Stimulated activated memory B cell treated with anti-CD40 and anti-IgM and Interleukin-4, amounts not matched to agents 10 μg/mL and 1 μg/mL and 100 μg/mL, for 72 hours (primary cell): Measurements from ENCODE around the gene URB1.
"Not testable (repeated sequence)": the region's sequence is repeated elsewhere in the genome, so short reads cannot be mapped to it uniquely, and the experiment has no call there.

Experiments
- ATAC-seq: fragments of 150-1000 bp; cut with Tn5 transposase; 2 replicates; pipeline ENCODE4 v1.10.0; 2021
- H3K27ac Mint-ChIP-seq: one replicate; pipeline ENCODE4 v1.8.0; 2022; ENCODE audit warnings: mild to moderate bottlenecking, mixed read lengths
- H3K27me3 Mint-ChIP-seq: one replicate; pipeline ENCODE4 v1.8.0; 2022; ENCODE audit warnings: mixed read lengths
- H3K36me3 Mint-ChIP-seq: one replicate; pipeline ENCODE4 v1.8.0; 2022; ENCODE audit warnings: mixed read lengths
- H3K4me1 Mint-ChIP-seq: one replicate; pipeline ENCODE4 v1.8.0; 2022; ENCODE audit warnings: mixed read lengths
- H3K4me3 Mint-ChIP-seq: one replicate; pipeline ENCODE4 v1.8.0; 2022; ENCODE audit warnings: mild to moderate bottlenecking, moderate library complexity, mixed read lengths
- H3K9me3 Mint-ChIP-seq: one replicate; pipeline ENCODE4 v1.8.0; 2022; ENCODE audit warnings: mixed read lengths

Gene URB1

DNA sequence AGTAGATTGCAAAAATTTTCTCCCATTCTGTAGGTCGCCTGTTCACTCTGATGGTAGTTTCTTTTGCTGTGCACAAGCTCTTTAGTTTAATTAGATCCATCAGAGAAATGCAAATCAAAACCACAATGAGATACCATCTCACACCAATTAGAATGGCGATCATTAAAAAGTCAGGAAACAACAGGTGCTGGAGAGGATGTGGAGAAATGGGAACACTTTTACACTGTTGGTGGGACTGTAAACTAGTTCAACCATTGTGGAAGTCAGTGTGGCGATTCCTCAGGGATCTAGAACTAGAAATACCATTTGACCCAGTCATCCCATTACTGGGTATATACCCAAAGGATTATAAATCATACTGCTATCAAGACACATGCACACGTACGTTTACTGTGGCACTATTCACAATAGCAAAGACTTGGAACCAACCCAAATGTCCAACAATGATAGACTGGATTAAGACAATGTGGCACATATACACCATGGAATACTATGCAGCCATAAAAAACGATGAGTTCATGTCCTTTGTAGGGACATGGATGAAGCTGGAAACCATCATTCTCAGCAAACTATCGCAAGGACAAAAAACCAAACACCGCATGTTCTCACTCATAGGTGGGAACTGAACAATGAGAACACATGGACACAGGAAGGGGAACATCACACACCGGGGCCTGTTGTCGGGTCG lies 2.1 kb downstream of the URB1 start:
- H3K4me3 Mint-ChIP-seq, H3K27me3 Mint-ChIP-seq, ATAC-seq, H3K27ac Mint-ChIP-seq, H3K9me3 Mint-ChIP-seq: not testable (repeated sequence)
- H3K36me3 Mint-ChIP-seq, result peaks cover 31% of the 10 kb centered on the region
- H3K4me1 Mint-ChIP-seq, result peaks cover 57% of the 10 kb centered on the region

DNA sequence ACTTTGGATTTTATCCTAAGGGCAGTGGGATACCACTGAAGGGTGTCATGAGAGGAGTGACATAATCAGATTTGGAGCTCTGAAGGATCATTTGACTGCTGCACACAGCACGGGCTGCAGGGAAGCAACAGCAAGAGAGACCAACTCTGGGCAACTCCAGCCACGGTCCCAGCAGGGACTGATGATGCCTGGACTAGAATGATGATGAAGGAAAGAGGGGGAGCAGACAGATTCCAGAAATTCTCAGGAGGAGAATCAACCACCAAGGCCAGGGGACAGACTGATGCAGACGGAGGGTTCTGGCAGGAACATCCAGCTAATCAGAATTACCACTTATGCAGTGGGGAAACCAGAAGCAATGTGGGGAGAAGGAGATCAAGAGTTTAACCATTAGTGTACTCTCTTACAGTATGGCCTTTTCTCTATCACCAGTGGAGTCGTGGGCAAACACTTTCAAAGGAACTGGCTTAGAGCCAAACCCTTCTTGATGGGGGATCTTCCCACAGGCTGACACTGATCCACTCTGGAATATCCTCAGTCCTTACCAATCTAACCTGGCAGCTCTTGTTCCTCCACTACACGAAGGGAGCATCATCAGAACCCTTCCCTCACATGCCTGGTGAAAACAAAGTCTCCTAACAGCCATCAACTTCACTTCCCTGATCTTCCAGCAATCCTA lies 3.3 kb downstream of the URB1 start:
- ATAC-seq, result no peak
- Mint-ChIP-seq H3K4me3 (no peak overlapping the region), H3K9me3 (no peaks in the 10 kb centered on the region)

DNA sequence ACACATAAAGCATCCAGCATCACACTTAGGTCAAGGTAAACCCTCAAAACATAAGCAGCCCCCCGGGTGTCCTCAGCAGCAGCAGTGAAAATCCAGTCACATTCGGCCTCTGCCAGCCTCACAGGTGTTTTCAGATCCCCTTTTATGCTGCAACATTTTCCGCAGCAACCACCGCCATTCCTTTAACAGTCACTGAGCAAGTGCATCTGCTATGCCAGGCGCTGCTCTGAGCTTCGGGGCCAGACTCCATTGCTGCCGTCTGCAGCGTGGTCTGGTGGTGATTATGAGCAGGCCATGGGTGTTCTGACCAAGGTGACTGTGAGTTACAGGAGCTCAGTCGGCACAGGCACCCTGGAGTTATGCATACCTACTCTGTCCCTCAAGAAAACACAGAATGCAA lies 4.5 kb downstream of the URB1 start:
- Mint-ChIP-seq H3K4me3 (no peak overlapping the region), H3K4me1 (peaks cover 54% of the 10 kb centered on the region)
- no peak for ATAC-seq

More for the DNA sequence above, 3.3 kb downstream of the URB1 start:
- H3K27me3 Mint-ChIP-seq, result no peaks in the 10 kb centered on the region
- peaks cover 62% of the 10 kb centered on the region for H3K4me1 Mint-ChIP-seq
- H3K27ac Mint-ChIP-seq, result no peak overlapping the region
- peaks cover 43% of the 10 kb centered on the region for H3K36me3 Mint-ChIP-seq

DNA sequence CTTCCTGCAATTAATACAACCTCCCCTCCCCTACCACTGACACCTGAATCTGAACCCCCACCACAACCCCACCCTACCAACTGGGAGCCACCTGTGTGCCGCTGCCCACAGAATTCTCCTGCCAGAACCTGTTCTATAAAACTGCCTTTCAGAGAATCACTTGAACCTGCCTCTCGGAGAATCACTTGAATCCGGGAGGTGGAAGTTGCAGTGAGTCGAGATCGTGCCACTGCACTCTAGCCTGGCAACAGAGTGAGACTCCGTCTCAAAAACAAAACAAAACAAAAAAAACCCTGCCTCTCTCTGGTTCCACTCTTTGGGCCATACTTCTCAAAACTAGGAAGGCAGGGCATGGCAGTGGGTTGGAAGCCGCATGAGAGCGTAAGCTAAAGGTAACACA lies 5.7 kb downstream of the URB1 start:
- no peak for ATAC-seq
- Mint-ChIP-seq H3K4me1 (peaks cover 54% of the 10 kb centered on the region), H3K36me3 (peaks cover 60% of the 10 kb centered on the region), H3K27me3 (no peaks in the 10 kb centered on the region), H3K9me3 (no peaks in the 10 kb centered on the region), H3K27ac (no peak overlapping the region), H3K4me3 (no peak overlapping the region)

More for the DNA sequence above, 4.5 kb downstream of the URB1 start:
- no peaks in the 10 kb centered on the region for H3K9me3 Mint-ChIP-seq
- peaks cover 55% of the 10 kb centered on the region for H3K36me3 Mint-ChIP-seq
- H3K27ac Mint-ChIP-seq, result no peak overlapping the region
- no peaks in the 10 kb centered on the region for H3K27me3 Mint-ChIP-seq

DNA sequence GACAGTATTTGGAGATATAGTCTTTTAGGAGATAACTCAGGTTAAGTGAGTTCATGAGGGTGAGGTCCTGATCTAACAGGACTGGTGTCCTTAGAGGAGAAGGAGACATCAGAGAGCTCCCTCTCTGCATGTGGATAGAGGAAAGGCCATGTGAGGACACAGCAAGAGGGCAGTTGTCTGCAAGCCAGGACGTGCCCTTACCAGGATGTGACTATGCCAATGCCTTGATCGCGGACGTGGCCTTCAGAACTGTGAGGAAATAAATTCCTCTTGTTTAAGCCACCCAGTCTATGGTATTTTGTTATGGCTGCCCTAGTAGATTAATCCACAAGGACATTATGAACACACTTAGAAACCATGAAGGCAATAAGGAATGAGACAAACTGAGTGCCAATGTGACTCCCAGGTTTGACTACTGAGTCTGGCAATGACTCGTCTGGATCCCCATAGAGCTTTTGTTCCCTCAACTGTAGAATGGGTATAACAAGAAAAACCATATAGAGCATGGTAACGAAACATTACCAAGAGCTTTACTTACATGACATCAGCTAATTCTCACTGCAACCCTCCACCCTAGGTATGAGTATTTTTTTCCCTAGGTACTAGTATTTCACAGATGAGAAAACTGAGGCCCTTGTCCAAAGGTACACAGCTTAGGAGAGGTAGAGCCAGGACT lies 6.5 kb downstream of the URB1 start:
- no peak for ATAC-seq

DNA sequence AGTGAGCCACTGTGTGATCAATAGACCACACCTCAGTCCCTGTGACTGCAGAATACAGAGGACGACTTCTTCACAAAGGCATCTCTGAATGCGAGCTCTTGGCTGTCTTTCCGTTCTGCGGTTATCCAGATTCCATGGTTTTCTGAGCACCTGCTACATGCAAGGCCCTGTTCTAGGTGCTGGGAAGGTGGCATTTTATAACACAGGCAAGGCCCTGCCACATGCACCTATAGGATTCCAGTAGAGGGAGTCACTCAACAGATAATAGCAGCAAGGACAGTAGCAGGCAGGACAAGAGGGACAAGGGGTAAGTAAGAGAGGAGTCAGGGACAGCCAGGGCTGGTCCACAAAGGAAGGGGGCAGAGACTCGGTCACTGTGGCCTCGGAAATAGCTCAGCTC lies 9.0 kb downstream of the URB1 start:
- ATAC-seq, result no peak
- Mint-ChIP-seq H3K36me3 (peaks cover 65% of the 10 kb centered on the region), H3K9me3 (no peaks in the 10 kb centered on the region), H3K4me3 (no peak overlapping the region), H3K27ac (no peak overlapping the region), H3K4me1 (peaks cover 27% of the 10 kb centered on the region), H3K27me3 (no peaks in the 10 kb centered on the region)

More for the DNA sequence above, 6.5 kb downstream of the URB1 start:
- Mint-ChIP-seq H3K27ac (no peak overlapping the region), H3K4me1 (peaks cover 46% of the 10 kb centered on the region), H3K27me3 (no peaks in the 10 kb centered on the region), H3K36me3 (peaks cover 60% of the 10 kb centered on the region), H3K4me3 (no peak overlapping the region), H3K9me3 (no peaks in the 10 kb centered on the region)

DNA sequence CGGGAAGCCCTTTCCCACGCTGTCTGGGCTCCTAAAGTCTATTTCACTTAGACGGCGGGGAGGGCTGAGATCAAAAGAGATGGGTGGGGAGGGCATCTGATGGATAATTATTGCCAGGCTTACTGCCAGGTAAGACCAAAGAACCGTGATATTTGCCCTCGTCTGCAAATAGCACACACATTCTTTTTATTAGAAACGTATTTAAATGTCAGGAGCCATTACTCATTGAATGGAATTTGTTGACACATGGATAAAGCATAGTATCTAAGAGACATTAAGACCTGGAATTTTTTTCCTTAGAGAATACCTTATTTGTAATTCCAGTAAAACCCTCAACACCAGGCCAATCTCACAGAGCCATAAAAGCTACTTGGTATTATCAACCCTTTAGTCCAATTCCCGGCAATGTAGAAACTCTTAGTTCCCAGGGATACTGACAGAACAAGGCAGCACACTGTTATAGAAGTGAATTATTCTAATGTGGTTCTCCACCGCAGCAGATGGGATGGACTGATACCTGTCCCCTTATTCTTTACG lies 10.6 kb downstream of the URB1 start:
- Mint-ChIP-seq H3K36me3 (peaks cover 69% of the 10 kb centered on the region), H3K9me3 (no peaks in the 10 kb centered on the region), H3K27me3 (no peaks in the 10 kb centered on the region), H3K4me3 (no peak overlapping the region), H3K27ac (no peak overlapping the region), H3K4me1 (peaks cover 12% of the 10 kb centered on the region)
- ATAC-seq, result no peak

DNA sequence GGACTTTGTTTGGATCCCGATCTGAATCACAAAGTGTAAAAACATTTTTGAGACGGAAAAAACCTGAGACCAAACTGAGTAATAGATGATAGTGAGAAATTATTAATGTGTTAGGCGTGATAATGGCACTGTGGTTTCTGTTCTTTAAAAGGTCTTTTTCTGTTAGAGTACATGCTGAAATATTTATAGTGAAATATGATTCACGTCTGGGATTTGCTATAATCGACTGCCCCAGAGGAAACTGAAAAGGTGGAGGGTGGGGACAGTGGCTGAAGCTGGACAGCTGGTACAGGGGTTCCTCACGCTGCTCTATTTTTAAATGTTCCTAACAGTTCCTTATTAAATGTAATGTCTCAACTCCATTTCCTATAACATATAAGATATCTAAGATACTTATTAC lies 11.2 kb downstream of the URB1 start:
- H3K4me1 Mint-ChIP-seq, result peaks cover 12% of the 10 kb centered on the region
- H3K27ac Mint-ChIP-seq, result no peak overlapping the region
- H3K9me3 Mint-ChIP-seq, result no peaks in the 10 kb centered on the region
- no peaks in the 10 kb centered on the region for H3K27me3 Mint-ChIP-seq
- ATAC-seq, result no peak
- H3K36me3 Mint-ChIP-seq, result peaks cover 75% of the 10 kb centered on the region
- H3K4me3 Mint-ChIP-seq, result no peak overlapping the region

DNA sequence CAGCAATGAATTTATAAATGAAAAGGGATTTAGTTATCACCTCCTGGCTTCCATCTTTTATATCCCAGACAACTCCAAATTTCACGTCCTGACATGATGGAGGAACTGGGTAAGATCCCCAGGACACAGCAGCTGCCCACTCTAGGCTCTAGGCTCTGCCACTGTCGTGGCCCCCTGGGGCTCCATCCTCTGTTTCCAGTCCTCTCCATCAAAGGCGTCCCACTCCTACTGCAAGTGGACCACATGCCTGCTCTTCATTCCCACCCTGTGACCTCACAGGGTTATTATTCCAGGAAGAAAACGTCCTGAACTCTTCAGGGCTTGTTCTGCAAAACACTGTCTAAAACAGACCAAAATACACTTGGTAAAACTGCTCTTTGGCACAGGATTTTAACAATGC lies 11.9 kb downstream of the URB1 start:
- Mint-ChIP-seq H3K27ac (no peak overlapping the region), H3K4me1 (peaks cover 8% of the 10 kb centered on the region), H3K9me3 (no peaks in the 10 kb centered on the region), H3K27me3 (no peaks in the 10 kb centered on the region), H3K36me3 (peaks cover 81% of the 10 kb centered on the region), H3K4me3 (no peak overlapping the region)
- no peak for ATAC-seq

DNA sequence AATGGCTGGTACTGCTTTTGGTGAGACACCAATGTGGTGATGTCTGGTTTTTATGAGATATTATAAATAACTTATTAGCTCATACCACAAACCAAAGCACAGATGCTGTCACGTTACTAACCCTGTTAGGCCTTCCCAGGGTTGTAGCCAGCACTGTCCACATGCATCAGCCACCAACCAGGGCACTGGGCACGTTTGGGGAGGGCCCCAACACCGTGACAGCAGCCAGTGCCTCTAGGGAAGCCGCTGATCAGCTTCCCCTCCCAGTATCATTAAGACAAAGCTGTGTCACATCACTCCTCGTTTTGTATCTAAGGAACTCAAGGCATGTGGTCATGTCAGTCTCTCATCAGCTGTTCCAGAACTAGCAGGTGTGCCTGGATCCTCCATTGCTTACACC lies 13.9 kb downstream of the URB1 start:
- no peaks in the 10 kb centered on the region for H3K27me3 Mint-ChIP-seq
- peaks cover 67% of the 10 kb centered on the region for H3K36me3 Mint-ChIP-seq
- H3K4me1 Mint-ChIP-seq, result no peaks in the 10 kb centered on the region
- no peak overlapping the region for H3K4me3 Mint-ChIP-seq
- H3K27ac Mint-ChIP-seq, result no peak overlapping the region
- no peaks in the 10 kb centered on the region for H3K9me3 Mint-ChIP-seq
- no peak for ATAC-seq

DNA sequence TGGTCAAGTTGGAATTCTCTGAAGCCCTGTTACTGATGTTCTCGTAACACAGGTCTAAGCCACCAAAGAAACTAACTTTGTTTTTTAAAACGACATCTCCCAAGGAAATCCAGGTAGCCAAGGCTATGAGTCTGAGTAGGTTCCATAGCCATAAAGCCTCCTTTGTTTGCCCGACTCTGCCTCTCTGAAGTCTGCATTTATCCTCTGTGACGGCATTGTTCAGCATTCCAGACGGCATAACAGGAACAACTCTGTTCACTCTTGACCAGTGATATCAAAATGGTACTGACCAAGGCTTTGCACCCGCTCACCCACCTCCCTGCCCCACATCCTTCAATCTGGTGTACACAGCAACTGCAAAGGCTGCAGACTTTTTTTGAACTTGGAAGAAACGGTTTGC lies 14.8 kb downstream of the URB1 start:
- ATAC-seq, result no peak
- Mint-ChIP-seq H3K4me1 (no peaks in the 10 kb centered on the region), H3K27me3 (no peaks in the 10 kb centered on the region), H3K9me3 (no peaks in the 10 kb centered on the region), H3K4me3 (no peak overlapping the region), H3K36me3 (peaks cover 61% of the 10 kb centered on the region), H3K27ac (no peak overlapping the region)

DNA sequence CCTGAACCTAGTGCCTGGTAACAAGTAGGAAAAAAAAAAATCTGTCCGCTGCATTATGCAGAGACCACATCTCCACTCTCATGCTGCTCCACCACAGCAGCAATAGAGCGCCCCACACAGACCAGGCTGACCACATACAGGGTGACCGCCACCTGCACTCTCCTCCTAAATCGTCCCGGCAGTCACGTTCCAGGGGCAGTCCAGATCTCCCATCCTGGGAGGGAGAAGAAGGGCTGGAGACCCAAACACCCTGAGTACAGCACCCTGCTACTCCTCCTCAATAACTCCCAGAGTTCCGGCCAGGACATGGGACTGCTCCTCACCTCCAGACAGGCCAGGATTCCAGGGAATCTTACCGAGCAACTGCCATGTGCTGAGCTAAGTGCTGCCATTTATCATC lies 15.3 kb downstream of the URB1 start:
- ATAC-seq, result no peak
- Mint-ChIP-seq H3K27ac (no peak overlapping the region), H3K4me3 (no peak overlapping the region), H3K36me3 (peaks cover 63% of the 10 kb centered on the region), H3K27me3 (no peaks in the 10 kb centered on the region), H3K4me1 (no peaks in the 10 kb centered on the region), H3K9me3 (no peaks in the 10 kb centered on the region)

DNA sequence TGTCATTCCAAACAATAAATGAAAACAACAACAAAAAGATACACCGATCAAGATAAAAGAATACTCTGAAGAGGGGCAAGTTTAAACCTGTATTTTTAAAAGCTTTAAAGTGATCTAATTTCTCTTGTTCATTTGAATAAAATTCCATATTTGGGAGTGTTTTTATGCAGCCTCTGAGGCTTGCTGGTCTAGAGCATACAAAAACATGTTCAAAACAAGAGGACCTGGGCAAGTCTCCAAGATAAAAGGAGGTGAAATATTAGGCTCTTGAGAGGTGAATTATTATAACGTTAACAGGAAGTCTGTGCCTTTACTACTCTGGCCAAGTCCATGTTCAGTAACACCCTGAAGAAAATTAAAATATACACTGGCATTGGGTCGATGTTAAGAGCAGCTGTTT lies 20.1 kb downstream of the URB1 start:
- Mint-ChIP-seq H3K4me1 (no peaks in the 10 kb centered on the region), H3K4me3 (no peak overlapping the region), H3K27me3 (no peaks in the 10 kb centered on the region), H3K36me3 (peaks cover 66% of the 10 kb centered on the region), H3K9me3 (no peaks in the 10 kb centered on the region), H3K27ac (no peak overlapping the region)
- ATAC-seq, result no peak

DNA sequence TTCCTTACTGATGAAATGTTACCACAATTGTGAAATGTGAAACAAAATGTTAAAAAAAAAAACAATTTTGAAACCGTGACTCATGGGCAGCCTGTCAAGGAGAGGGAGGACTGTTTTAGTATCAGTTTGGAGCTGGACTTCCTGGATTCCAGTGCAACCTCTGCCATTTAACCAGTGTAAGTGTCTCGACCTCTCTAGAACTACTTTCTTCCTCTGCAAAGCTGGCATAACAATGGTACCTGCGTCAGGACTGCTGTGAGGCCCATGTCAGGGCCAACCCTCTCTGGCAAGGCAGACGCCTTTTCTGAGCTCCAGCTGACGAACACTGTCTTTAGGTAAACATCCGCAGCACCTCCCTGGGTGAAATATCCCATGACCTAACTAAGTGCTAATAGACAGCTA lies 20.9 kb downstream of the URB1 start:
- Mint-ChIP-seq H3K27ac (no peak overlapping the region), H3K36me3 (peaks cover 66% of the 10 kb centered on the region), H3K4me1 (no peaks in the 10 kb centered on the region), H3K4me3 (no peak overlapping the region), H3K9me3 (no peaks in the 10 kb centered on the region), H3K27me3 (no peaks in the 10 kb centered on the region)
- ATAC-seq, result no peak

DNA sequence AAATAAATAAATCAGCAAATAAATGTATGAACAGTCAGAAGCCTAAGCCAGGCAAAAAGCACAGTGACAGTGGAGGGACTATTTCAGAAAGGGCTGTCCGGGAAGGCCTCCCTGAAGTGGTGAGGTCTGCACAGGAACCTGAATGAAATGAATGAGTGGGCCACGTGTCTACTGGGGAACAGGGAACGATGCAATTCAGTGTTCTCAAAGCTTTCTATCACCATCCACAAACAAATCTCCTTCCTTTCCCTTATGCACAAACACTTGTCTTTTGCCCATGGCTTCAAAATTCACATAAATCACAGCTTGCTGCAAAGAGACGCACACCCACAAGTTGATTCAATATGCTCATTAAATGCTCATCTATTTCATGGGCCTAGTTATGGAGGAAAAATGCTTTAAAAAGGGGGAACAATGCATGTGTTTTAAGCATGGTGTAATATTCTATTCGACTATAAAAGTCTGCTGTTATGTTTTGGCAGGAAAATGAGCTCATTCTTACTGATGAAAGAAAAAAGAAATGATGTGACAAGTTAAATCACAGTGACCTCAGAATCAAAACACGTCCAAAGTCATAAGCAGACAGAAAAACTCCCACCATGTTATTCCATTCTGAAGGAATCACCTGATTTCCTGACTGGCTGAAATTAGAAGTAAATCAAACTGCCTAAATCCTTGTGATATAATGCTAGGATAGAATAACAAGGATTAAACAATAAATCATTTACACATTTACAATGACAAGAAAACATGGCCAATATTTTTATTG lies 21.6 kb downstream of the URB1 start:
- Mint-ChIP-seq H3K27ac (no peak overlapping the region), H3K9me3 (no peaks in the 10 kb centered on the region), H3K4me1 (no peaks in the 10 kb centered on the region), H3K4me3 (no peak overlapping the region), H3K36me3 (peaks cover 66% of the 10 kb centered on the region), H3K27me3 (no peaks in the 10 kb centered on the region)
- no peak for ATAC-seq
